A549 treated with CORT108297 at 1 μM for 4 hours (cell line): ENCODE results near the gene IARS1. TPM values are rescaled to one million over a fixed set of nuclear protein-coding genes. Genes with fewer than 3 reads are reported as not detected.

Experiments used
- total RNA-seq: library from RNA; stranded (reverse); fragments of 200-300 nt; extraction: Qiagen RNA extraction; gene quantifications from 5 replicates; pipeline ENCODE4 v1.2.3, GENCODE V29; 2022

IARS1 gene
- 95.6 to 126 TPM (median 99.9 TPM) in 5 replicates for total RNA-seq

GRCh38 chr9:92293452-92294296 is at the start of gene IARS1:
IARS1 (minus strand) TSS chr9:92293697; CDS start chr9:92289419, 4,278 bp downstream.

DNA sequence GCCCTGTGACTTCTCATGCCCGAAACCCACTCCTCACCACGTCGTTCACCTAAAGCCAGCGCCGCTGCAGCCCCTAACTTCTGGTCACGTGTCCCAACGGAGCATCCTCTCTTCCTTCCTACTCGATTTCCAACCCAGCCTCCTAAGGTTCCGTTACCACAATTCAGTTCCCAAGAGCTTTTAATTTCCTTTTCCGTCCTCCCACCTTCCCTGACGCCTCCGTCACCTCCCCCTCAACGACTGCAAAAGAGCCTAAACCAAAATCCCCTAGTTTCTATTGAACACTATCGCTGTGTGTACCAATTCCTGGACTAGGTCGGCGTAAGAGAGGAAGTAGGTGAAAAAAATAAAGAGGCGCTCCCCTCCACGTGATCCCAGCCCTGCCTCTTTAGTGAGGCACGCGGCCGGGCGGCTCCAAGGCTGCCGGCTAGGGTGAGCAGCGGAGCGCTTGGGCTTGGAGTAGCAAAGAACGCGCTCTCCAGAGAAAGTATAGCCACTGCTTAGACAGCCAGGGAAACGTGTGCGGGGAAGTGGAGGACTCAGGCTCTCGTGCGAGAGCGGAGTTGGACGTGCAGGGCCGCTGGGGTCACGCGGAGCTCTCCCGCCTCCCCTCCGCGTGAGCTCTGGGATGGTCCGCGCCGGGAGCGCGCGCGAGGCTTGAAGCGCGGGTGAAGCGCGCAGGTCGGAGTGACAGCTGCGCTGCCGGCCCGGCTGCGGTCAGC is 31.9 kb upstream of the IARS1 start, which contains the start of the genes CENPP and NOL8:
Gene CENPP (plus strand): TSS at position 685 of the 722 bp plus-strand sequence.
Gene NOL8 (minus strand): TSS at position 82 of the 722 bp plus-strand sequence. CDS start 1,189 bp downstream, outside the sequence.

Other genes starting within 250 kb of the IARS1 start
- gene SPTLC1, start 178.3 kb downstream of the IARS1 start, total RNA-seq, result 57.1 to 79.0 TPM (median 62.0 TPM) in 5 replicates
- 26.1 to 36.3 TPM (median 29.1 TPM) in 5 replicates for gene NOL8, start 31.7 kb upstream of the IARS1 start, total RNA-seq
- 6.1 to 9.5 TPM (median 7.0 TPM) in 5 replicates for gene CENPP, start 32.3 kb upstream of the IARS1 start, total RNA-seq
- gene OGN, start 110.9 kb upstream of the IARS1 start, total RNA-seq, result not detected in 5 replicates
- gene OMD, start 130.8 kb upstream of the IARS1 start, total RNA-seq, result not detected in 5 replicates
- not detected in 5 replicates for gene ASPN, start 188.8 kb upstream of the IARS1 start, total RNA-seq
- 0.13 to 0.30 TPM (median 0.19 TPM) in 5 replicates for gene ECM2, start 242.3 kb upstream of the IARS1 start, total RNA-seq